Mesothelial cell of epicardium (in vitro differentiated cells): ENCODE data around the gene LRRC58. TPM values are rescaled to one million over a fixed set of nuclear protein-coding genes. Genes with fewer than 3 reads are reported as not detected.

Experiments
- DNase-seq, 2 experiments: peaks; one replicate each; pipeline ENCODE4 v3.0.0; 2021; ENCODE audit warnings: low spot score in 2 of 2; ENCODE audit not compliant: unreplicated experiment in 2 of 2
- H3K27ac Mint-ChIP-seq: 2 replicates; pipeline ENCODE4 v1.8.0; 2021; ENCODE audit warnings: mixed read lengths
- H3K27me3 Mint-ChIP-seq: 2 replicates; pipeline ENCODE4 v1.8.0; 2021; ENCODE audit warnings: low read depth, mixed read lengths
- H3K36me3 Mint-ChIP-seq: 2 replicates; pipeline ENCODE4 v1.8.0; 2021; ENCODE audit warnings: mixed read lengths
- H3K4me1 Mint-ChIP-seq: 2 replicates; pipeline ENCODE4 v1.8.0; 2021; ENCODE audit warnings: mixed read lengths
- H3K4me3 Mint-ChIP-seq: 2 replicates; pipeline ENCODE4 v1.8.0; 2021; ENCODE audit warnings: mild to moderate bottlenecking, moderate library complexity, mixed read lengths
- H3K9me3 Mint-ChIP-seq: 2 replicates; pipeline ENCODE4 v1.8.0; 2021; ENCODE audit warnings: mixed read lengths
- CTCF ChIP-seq: fragments of 200-600 bp; sonication (generic); IDR thresholded peaks from one replicate; pipeline ENCODE4 v1.5.0; 2021; ENCODE audit warnings: antibody characterized with exemption; ENCODE audit not compliant: unreplicated experiment
- total RNA-seq: library from RNA; stranded (reverse); gene quantifications from 3 replicates; pipeline ENCODE4 v1.2.1, GENCODE V29; 2021

LRRC58 gene
- total RNA-seq, 1 donor from 2014 or later = 18.7 TPM

GRCh38 chr3:120364821-120365220 is 15.7 kb upstream of the LRRC58 start:
- no peaks in the 10 kb centered on the region for H3K9me3 Mint-ChIP-seq
- H3K27ac Mint-ChIP-seq = no peak overlapping the region
- TF ChIP-seq CTCF = no peak
- H3K27me3 Mint-ChIP-seq = peaks cover 15% of the 10 kb centered on the region
- peaks cover 6% of the 10 kb centered on the region for H3K4me1 Mint-ChIP-seq
- DNase-seq = no peak
- no peaks in the 10 kb centered on the region for H3K36me3 Mint-ChIP-seq
- no peak overlapping the region for H3K4me3 Mint-ChIP-seq

- Mint-ChIP-seq H3K36me3 (no peaks in the 10 kb centered on the region), H3K27me3 (peaks cover 15% of the 10 kb centered on the region), H3K4me1 (peaks cover 6% of the 10 kb centered on the region), H3K4me3 (no peak overlapping the region), H3K9me3 (no peaks in the 10 kb centered on the region), H3K27ac (no peak overlapping the region)
- no peak for DNase-seq
- TF ChIP-seq CTCF = no peak
These were observed 14.9 kb upstream of the LRRC58 start for GRCh38 chr3:120364101-120364500.

GRCh38 chr3:120357807-120358206 is 8.7 kb upstream of the LRRC58 start:
- H3K36me3 Mint-ChIP-seq = no peaks in the 10 kb centered on the region
- no peaks in the 10 kb centered on the region for H3K4me1 Mint-ChIP-seq
- DNase-seq = no peak
- no peak for TF ChIP-seq CTCF
- no peak overlapping the region for H3K4me3 Mint-ChIP-seq
- peaks cover 11% of the 10 kb centered on the region for H3K27me3 Mint-ChIP-seq
- no peak overlapping the region for H3K27ac Mint-ChIP-seq
- no peaks in the 10 kb centered on the region for H3K9me3 Mint-ChIP-seq

- no peak for TF ChIP-seq CTCF
- no peaks in the 10 kb centered on the region for H3K36me3 Mint-ChIP-seq
- H3K4me1 Mint-ChIP-seq = no peaks in the 10 kb centered on the region
- no peak overlapping the region for H3K4me3 Mint-ChIP-seq
- H3K27ac Mint-ChIP-seq = no peak overlapping the region
- H3K27me3 Mint-ChIP-seq = peaks cover 11% of the 10 kb centered on the region
- H3K9me3 Mint-ChIP-seq = no peaks in the 10 kb centered on the region
- no peak for DNase-seq
These were observed 6.3 kb upstream of the LRRC58 start for GRCh38 chr3:120355486-120355885.

DNA sequence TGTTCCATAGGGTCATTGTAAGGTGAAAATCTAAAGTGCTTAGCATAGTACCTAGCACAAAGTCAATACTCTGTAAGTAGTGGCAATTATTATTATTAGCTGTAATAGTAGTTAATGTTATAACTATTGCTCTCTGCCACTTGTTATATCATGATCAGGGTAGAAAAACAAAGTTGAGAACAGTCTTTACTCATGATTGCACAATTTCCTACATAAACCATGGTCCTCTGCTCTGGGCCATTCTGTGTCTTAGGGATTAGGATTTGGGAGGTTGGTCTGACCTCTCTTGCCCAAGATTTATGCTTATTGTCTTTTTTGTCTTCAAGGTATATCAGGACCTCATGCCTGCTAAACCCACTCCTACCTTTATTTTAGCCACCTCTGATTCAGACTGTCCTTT is 4.3 kb upstream of the LRRC58 start:
- peaks cover 11% of the 10 kb centered on the region for H3K27me3 Mint-ChIP-seq
- TF ChIP-seq CTCF = no peak
- no peak overlapping the region for H3K4me3 Mint-ChIP-seq
- H3K27ac Mint-ChIP-seq = no peak overlapping the region
- no peaks in the 10 kb centered on the region for H3K36me3 Mint-ChIP-seq
- H3K4me1 Mint-ChIP-seq = peaks cover 6% of the 10 kb centered on the region
- DNase-seq = no peak
- no peaks in the 10 kb centered on the region for H3K9me3 Mint-ChIP-seq

DNA sequence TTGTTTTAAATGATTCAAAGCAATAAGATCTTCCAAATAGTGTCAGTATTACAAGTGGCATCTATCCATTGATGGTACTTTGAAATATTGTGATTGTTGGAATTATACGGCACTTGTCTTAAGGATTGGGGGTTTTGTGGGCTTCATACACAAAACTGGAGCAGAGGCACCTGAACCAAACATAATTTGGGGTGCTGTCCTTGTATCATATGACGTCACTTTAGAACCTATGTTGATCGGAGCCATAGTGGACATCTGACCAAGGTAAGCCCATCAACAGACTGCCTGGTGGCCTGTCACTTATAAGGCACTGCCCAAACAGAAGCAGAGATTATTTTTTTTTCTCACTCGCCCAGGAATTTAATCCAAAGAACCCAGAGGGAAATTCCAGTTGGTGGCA is 2.9 kb upstream of the LRRC58 start:
- Mint-ChIP-seq H3K9me3 (no peaks in the 10 kb centered on the region), H3K4me3 (no peak overlapping the region), H3K4me1 (peaks cover 17% of the 10 kb centered on the region), H3K36me3 (no peaks in the 10 kb centered on the region), H3K27ac (no peak overlapping the region), H3K27me3 (peaks cover 11% of the 10 kb centered on the region)
- no peak for TF ChIP-seq CTCF
- DNase-seq = no peak
